ENCODE results near the gene FOLH1.

GRCh38 chr11:49202287-49202976 is 6.0 kb downstream of the FOLH1 start:
- TF ChIP-seq POLR2A (IDR thresholded peaks at IDR 0.05; ENCODE audit: low read length) = no peak
- no peak for TF ChIP-seq GATA1 (IDR thresholded peaks at IDR 0.05; ENCODE audit: low read depth, low read length)

Data from erythroblast (primary cell).